ENCODE results near the gene MSL3B.

MSL3B gene

DNA sequence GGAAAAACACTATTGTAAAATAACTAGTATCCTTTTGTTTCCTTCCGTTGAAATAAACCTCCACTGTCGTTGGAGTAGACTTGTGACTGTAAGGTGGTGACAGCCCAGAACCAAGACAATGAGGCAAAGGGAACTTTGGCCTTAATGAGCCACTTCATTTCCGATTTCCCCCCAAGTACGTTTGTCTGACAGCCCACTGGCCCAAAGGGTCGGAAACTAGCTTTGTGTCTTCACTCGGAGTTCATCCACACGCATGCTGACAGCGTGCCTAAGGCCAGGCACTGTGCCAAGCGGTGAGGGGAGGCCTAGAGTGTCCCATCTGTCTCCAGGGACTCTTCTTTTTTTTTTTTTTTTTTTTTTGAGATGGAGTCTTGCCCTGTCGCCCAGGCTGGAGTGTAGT is 34.8 kb downstream of the MSL3B start:
- ChIA-PET CTCF (interaction anchor here (1.3 kb wide), 1 partner anchor 385 kb away, joined by 8 read pairs; no protein-coding TSS in a partner anchor), POLR2A (ENCODE audit: low non-redundant PET) (no interaction called here)
- BruUV-seq (replicated peaks) = no TSS peak
- intact Hi-C loops (cut with micrococcal nuclease; ENCODE audit: unreplicated experiment) = loop anchor here (5.0 kb wide), 1 partner anchor 386 kb away; no protein-coding TSS in a partner anchor
- Histone ChIP-seq H3K36me3 (ENCODE audit: insufficient read depth, low read length, poor library complexity, severe bottlenecking) (peaks cover 48% of the 10 kb centered on the region), H3K4me3 (ENCODE audit: low read depth, low read length, poor library complexity, severe bottlenecking) (no peak overlapping the region), H3K27ac (ENCODE audit: low read depth, low read length, poor library complexity, severe bottlenecking) (peak overlapping the region; percentile 33), H3K9me3 (ENCODE audit: low read depth, low read length, poor library complexity, severe bottlenecking) (no peaks in the 10 kb centered on the region), H3K4me1 (ENCODE audit: insufficient read depth, low read length, poor library complexity, severe bottlenecking) (no peaks in the 10 kb centered on the region), H3K27me3 (replicated peaks; ENCODE audit: insufficient read depth, low read depth, low read length, poor library complexity) (no peaks in the 10 kb centered on the region)
- TF ChIP-seq, protein P1, sequence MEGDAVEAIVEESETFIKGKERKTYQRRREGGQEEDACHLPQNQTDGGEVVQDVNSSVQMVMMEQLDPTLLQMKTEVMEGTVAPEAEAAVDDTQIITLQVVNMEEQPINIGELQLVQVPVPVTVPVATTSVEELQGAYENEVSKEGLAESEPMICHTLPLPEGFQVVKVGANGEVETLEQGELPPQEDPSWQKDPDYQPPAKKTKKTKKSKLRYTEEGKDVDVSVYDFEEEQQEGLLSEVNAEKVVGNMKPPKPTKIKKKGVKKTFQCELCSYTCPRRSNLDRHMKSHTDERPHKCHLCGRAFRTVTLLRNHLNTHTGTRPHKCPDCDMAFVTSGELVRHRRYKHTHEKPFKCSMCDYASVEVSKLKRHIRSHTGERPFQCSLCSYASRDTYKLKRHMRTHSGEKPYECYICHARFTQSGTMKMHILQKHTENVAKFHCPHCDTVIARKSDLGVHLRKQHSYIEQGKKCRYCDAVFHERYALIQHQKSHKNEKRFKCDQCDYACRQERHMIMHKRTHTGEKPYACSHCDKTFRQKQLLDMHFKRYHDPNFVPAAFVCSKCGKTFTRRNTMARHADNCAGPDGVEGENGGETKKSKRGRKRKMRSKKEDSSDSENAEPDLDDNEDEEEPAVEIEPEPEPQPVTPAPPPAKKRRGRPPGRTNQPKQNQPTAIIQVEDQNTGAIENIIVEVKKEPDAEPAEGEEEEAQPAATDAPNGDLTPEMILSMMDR (conservative IDR thresholded peaks at IDR 0.05; ENCODE audit: low read depth, low read length) = no peak
- no peak for TF ChIP-seq EZH2 (IDR thresholded peaks at IDR 0.05; ENCODE audit: borderline replicate concordance, low read depth, low read length, poor library complexity, severe bottlenecking)
- peak; percentile 42 for DNase-seq (ENCODE audit: low spot score)

DNA sequence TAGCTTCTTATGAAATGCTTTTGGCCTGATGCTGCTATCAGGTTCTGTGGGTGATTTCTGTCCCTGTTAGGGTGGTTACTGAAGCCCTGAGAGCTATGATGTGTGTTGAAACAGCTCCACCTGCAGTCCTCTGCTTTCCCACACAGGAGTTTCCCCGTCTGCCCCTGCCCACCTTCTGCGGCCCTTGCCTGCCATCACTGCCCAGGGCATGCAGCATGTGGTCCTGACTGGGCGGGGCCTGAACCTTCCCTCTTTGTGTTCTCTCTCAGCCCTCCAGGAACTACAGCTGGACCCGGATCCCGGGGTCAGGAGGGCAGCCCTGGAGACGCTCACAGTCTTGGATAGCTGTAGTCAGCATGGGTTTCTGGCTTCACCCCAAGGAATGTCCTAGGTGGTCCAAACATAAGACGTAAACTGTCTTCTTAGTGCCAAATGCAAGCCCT is 35.3 kb downstream of the MSL3B start:
- no TSS peak for BruUV-seq (replicated peaks)
- Histone ChIP-seq H3K27me3 (replicated peaks; ENCODE audit: insufficient read depth, low read depth, low read length, poor library complexity) (no peaks in the 10 kb centered on the region), H3K36me3 (ENCODE audit: insufficient read depth, low read length, poor library complexity, severe bottlenecking) (peaks cover 44% of the 10 kb centered on the region), H3K9me3 (ENCODE audit: low read depth, low read length, poor library complexity, severe bottlenecking) (no peaks in the 10 kb centered on the region), H3K4me3 (ENCODE audit: low read depth, low read length, poor library complexity, severe bottlenecking) (no peak overlapping the region), H3K4me1 (ENCODE audit: insufficient read depth, low read length, poor library complexity, severe bottlenecking) (no peaks in the 10 kb centered on the region), H3K27ac (ENCODE audit: low read depth, low read length, poor library complexity, severe bottlenecking) (peak overlapping the region; percentile 33)
- peak; percentile 34 for DNase-seq (ENCODE audit: low spot score)
- intact Hi-C loops (cut with micrococcal nuclease; ENCODE audit: unreplicated experiment) = loop anchor here (5.0 kb wide), 1 partner anchor 386 kb away; no protein-coding TSS in a partner anchor
- no peak for TF ChIP-seq EZH2 (IDR thresholded peaks at IDR 0.05; ENCODE audit: borderline replicate concordance, low read depth, low read length, poor library complexity, severe bottlenecking)
- TF ChIP-seq, protein P1 (conservative IDR thresholded peaks at IDR 0.05; ENCODE audit: low read depth, low read length) = peak; percentile 54
- POLR2A ChIA-PET (ENCODE audit: low non-redundant PET) = no interaction called here
- CTCF ChIA-PET = interaction anchor here (1.3 kb wide), 1 partner anchor 384 kb away, joined by 8 read pairs; no protein-coding TSS in a partner anchor

DNA sequence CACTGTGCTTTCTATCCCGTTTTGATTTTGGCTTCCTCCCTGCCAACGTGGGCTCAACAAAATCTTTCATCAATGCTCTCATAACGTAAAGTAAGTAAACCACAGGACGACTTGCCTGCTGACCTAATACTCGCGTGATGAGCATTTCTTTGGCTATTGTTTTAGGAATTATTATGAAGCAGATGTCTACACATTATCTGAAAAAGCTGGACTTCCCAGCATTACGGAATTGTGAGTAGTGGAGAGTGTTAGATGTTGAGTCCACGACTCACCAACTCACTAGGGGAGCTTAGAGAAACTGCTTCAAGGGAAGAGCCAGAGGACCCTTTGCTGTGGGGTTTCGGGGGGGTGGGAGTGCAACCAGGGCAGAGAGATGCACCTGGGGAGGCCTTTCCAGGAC is 35.8 kb downstream of the MSL3B start:
- Histone ChIP-seq H3K4me1 (ENCODE audit: insufficient read depth, low read length, poor library complexity, severe bottlenecking) (no peaks in the 10 kb centered on the region), H3K27ac (ENCODE audit: low read depth, low read length, poor library complexity, severe bottlenecking) (no peak overlapping the region), H3K9me3 (ENCODE audit: low read depth, low read length, poor library complexity, severe bottlenecking) (no peaks in the 10 kb centered on the region), H3K27me3 (replicated peaks; ENCODE audit: insufficient read depth, low read depth, low read length, poor library complexity) (no peaks in the 10 kb centered on the region), H3K36me3 (ENCODE audit: insufficient read depth, low read length, poor library complexity, severe bottlenecking) (peaks cover 39% of the 10 kb centered on the region), H3K4me3 (ENCODE audit: low read depth, low read length, poor library complexity, severe bottlenecking) (no peak overlapping the region)
- no peak for DNase-seq (ENCODE audit: low spot score)
- CTCF ChIA-PET = interaction anchor here (0.6 to 1.3 kb wide), 3 partner anchors 10 to 730 kb away, joined by 4 to 14 read pairs (median 8); no protein-coding TSS in a partner anchor
- TF ChIP-seq EZH2 (IDR thresholded peaks at IDR 0.05; ENCODE audit: borderline replicate concordance, low read depth, low read length, poor library complexity, severe bottlenecking) = no peak
- TF ChIP-seq, protein P1 (conservative IDR thresholded peaks at IDR 0.05; ENCODE audit: low read depth, low read length) = no peak
- no TSS peak for BruUV-seq (replicated peaks)
- POLR2A ChIA-PET (ENCODE audit: low non-redundant PET) = no interaction called here
- intact Hi-C loops (cut with micrococcal nuclease; ENCODE audit: unreplicated experiment) = loop anchor here (5.0 kb wide), 1 partner anchor 385 kb away; no protein-coding TSS in a partner anchor
